ENCODE measurements around the gene FSIP2.

Gene FSIP2

GRCh38 chr2:185787227-185788145 is 48.9 kb downstream of the FSIP2 start:
- 0 out of 3 replicates have a peak, but pooled peaks have one; percentile 42 for ATAC-seq (ENCODE audit: low read depth)

DNA sequence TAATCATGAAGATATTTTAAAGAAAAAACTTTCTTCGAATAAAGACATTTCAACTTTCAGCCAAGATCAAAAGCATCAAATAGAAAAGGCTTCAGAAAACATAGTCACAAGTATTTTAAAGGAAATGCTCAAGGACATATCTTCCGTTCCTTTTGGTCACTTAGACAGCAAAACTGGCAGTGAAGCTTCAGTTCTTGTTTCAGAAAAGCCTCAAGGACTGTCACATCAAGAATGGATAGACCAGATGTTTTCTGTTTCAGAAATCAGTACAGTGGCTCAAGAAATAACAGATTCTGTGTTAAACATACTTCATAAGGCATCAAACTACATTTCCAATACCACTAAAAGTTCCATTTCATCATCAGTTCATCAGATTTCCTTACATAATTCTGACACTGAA is 51.8 kb downstream of the FSIP2 start:
- H3K27ac ChIP-seq (ENCODE audit: poor library complexity, severe bottlenecking), result no peak overlapping the region
- no peak for TF ChIP-seq CTCF (IDR thresholded peaks at IDR 0.05; ENCODE audit: poor library complexity, severe bottlenecking)
- no peaks in the 10 kb centered on the region for H3K36me3 ChIP-seq (ENCODE audit: low read depth)
- no peaks in the 10 kb centered on the region for H3K27me3 ChIP-seq (ENCODE audit: insufficient read depth, poor library complexity, severe bottlenecking)
- peaks cover 3% of the 10 kb centered on the region for H3K4me1 ChIP-seq (ENCODE audit: insufficient read depth, poor library complexity, severe bottlenecking)
- peaks cover 2% of the 10 kb centered on the region for H3K9me3 ChIP-seq (ENCODE audit: severe bottlenecking)
- ATAC-seq (ENCODE audit: low read depth), result no peak
- no peak for DNase-seq (ENCODE audit: low spot score)
- no peak overlapping the region for H3K4me3 ChIP-seq (ENCODE audit: severe bottlenecking)

More at GRCh38 chr2:185787227-185788145, 48.9 kb downstream of the FSIP2 start:
- no peak for TF ChIP-seq CTCF (IDR thresholded peaks at IDR 0.05; ENCODE audit: poor library complexity, severe bottlenecking)
- H3K36me3 ChIP-seq (ENCODE audit: low read depth), result no peaks in the 10 kb centered on the region
- peaks cover 2% of the 10 kb centered on the region for H3K9me3 ChIP-seq (ENCODE audit: severe bottlenecking)
- no peak overlapping the region for H3K27ac ChIP-seq (ENCODE audit: poor library complexity, severe bottlenecking)
- H3K4me3 ChIP-seq (ENCODE audit: severe bottlenecking), result no peak overlapping the region
- H3K27me3 ChIP-seq (ENCODE audit: insufficient read depth, poor library complexity, severe bottlenecking), result no peaks in the 10 kb centered on the region
- H3K4me1 ChIP-seq (ENCODE audit: insufficient read depth, poor library complexity, severe bottlenecking), result peaks cover 3% of the 10 kb centered on the region
- DNase-seq (ENCODE audit: low spot score), result no peak

- Histone ChIP-seq H3K36me3 (ENCODE audit: low read depth) (no peaks in the 10 kb centered on the region), H3K4me1 (ENCODE audit: insufficient read depth, poor library complexity, severe bottlenecking) (no peaks in the 10 kb centered on the region), H3K9me3 (ENCODE audit: severe bottlenecking) (no peaks in the 10 kb centered on the region), H3K27ac (ENCODE audit: poor library complexity, severe bottlenecking) (no peak overlapping the region), H3K4me3 (ENCODE audit: severe bottlenecking) (no peak overlapping the region), H3K27me3 (ENCODE audit: insufficient read depth, poor library complexity, severe bottlenecking) (no peaks in the 10 kb centered on the region)
- no peak for DNase-seq (ENCODE audit: low spot score)
- no peak for TF ChIP-seq CTCF (IDR thresholded peaks at IDR 0.05; ENCODE audit: poor library complexity, severe bottlenecking)
- ATAC-seq (ENCODE audit: low read depth), result no peak
Measured at GRCh38 chr2:185793532-185794345, 55.1 kb downstream of the FSIP2 start.

- H3K4me1 ChIP-seq (ENCODE audit: insufficient read depth, poor library complexity, severe bottlenecking), result no peaks in the 10 kb centered on the region
- DNase-seq (ENCODE audit: low spot score) (no peak), ATAC-seq (ENCODE audit: low read depth) (no peak)
- H3K27me3 ChIP-seq (ENCODE audit: insufficient read depth, poor library complexity, severe bottlenecking), result no peaks in the 10 kb centered on the region
- H3K36me3 ChIP-seq (ENCODE audit: low read depth), result no peaks in the 10 kb centered on the region
- TF ChIP-seq CTCF (IDR thresholded peaks at IDR 0.05; ENCODE audit: poor library complexity, severe bottlenecking), result no peak
- no peaks in the 10 kb centered on the region for H3K9me3 ChIP-seq (ENCODE audit: severe bottlenecking)
- H3K4me3 ChIP-seq (ENCODE audit: severe bottlenecking), result no peak overlapping the region
- no peak overlapping the region for H3K27ac ChIP-seq (ENCODE audit: poor library complexity, severe bottlenecking)
Measured at GRCh38 chr2:185796758-185797157, 58.2 kb downstream of the FSIP2 start.

All from RWPE2 (cell line).